GM12892 (cell line): ENCODE measurements around the gene TEX55. TPM values are rescaled to one million over a fixed set of nuclear protein-coding genes. Genes with fewer than 3 reads are reported as not detected.
A peak's percentile ranks its signal among the peaks of the same experiment; 100 is the strongest.
"Not testable (repeated sequence)": the region's sequence is repeated elsewhere in the genome, so short reads cannot be mapped to it uniquely, and the experiment has no call there.

ENCODE experiments used
- DNase-seq: peaks from one replicate; pipeline ENCODE4 v3.0.0; 2011; ENCODE audit not compliant: insufficient read length
- FAIRE-seq: peaks from 2 replicates; lab custom pipeline; 2011; peaks lifted over from hg19 to GRCh38; lab: Jason Lieb, UNC
- POLR2A ChIP-seq: IDR thresholded peaks from 2 replicates; pipeline ENCODE4 v1.6.1; 2011; ENCODE audit warnings: low read depth, low read length, control low read depth
- POLR2AphosphoS5 ChIP-seq: IDR thresholded peaks from 2 replicates; pipeline ENCODE4 v1.6.1; 2011; ENCODE audit warnings: low read depth, low read length, control low read depth
- TAF1 ChIP-seq: IDR thresholded peaks from 2 replicates; pipeline ENCODE4 v1.6.1; 2011; ENCODE audit warnings: low read depth, mild to moderate bottlenecking, control low read depth, low read length, borderline replicate concordance
- polyA plus RNA-seq: library from polyadenylated mRNA; unstranded; fragments of >200 nt; gene quantifications from one replicate; pipeline ENCODE4 v1.2.1, GENCODE V29; 2012; ENCODE audit warnings: missing spikeins, inconsistent platforms; ENCODE audit not compliant: missing spikeins

TEX55 gene
- not detected for polyA plus RNA-seq

- FAIRE-seq (peak; percentile 74), DNase-seq (peak; percentile 19)
- no peak for TF ChIP-seq POLR2A
- no peak for TF ChIP-seq POLR2AphosphoS5
- no peak for TF ChIP-seq TAF1
These were observed at the start of gene TEX55 for GRCh38 chr3:119145500-119146167. TEX55 (plus strand) TSS chr3:119146165; CDS start chr3:119146190, 25 bp downstream.

GRCh38 chr3:119098003-119098402 is 48.0 kb upstream of the TEX55 start:
- no peak for TF ChIP-seq POLR2AphosphoS5
- TF ChIP-seq TAF1: no peak
- DNase-seq (no peak), FAIRE-seq (no peak)

DNA sequence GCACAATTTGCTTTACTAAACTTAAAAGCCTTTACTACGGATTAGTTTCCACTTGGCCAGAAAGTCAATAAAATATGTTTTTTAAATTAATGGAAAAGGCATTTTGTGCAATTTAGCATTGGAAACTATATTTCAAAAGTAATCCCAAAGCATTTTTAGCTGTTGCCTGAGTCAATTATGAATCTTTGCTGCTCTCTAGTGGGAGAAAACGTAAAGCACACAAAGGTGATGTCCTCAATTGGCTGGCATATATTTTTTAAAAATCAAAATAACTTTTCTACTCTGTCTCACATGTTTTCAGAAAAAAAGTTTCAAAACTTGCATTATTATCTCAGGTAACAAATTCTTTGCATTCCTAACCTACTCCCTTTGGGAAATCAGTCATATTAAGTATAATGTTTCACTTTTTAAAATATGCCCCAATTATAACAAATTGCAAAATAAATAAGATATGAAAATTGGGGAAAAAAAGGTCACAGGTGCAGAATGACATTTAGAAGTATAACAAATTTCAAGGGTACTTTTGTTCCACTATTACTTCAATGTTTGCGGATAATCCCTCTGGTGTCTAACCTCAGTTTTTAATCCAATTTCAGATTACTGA is 47.2 kb upstream of the TEX55 start:
- DNase-seq: no peak
- no peak for FAIRE-seq
- TF ChIP-seq POLR2A: no peak
- no peak for TF ChIP-seq POLR2AphosphoS5
- TF ChIP-seq TAF1: no peak

DNA sequence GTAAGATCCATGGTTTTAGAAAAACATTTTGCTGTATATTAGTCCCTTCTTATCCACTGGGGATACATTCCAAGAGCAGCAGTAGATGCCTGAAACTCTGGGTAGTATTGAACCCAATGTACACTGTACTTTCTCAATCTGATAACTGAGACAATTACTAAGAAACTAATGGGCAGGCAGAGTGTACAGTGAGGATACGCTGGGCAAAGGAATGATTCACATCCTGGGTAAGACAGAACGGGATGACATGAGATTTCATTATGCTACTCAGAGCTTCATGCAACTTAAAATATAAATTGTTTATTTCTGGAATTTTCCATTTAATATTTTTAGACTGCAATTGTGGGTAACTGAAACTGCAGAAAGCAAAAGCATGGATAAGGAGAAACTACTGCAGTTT is 46.2 kb upstream of the TEX55 start:
- TF ChIP-seq TAF1 (no peak), POLR2AphosphoS5 (no peak), POLR2A (no peak)
- DNase-seq (no peak), FAIRE-seq (no peak)

DNA sequence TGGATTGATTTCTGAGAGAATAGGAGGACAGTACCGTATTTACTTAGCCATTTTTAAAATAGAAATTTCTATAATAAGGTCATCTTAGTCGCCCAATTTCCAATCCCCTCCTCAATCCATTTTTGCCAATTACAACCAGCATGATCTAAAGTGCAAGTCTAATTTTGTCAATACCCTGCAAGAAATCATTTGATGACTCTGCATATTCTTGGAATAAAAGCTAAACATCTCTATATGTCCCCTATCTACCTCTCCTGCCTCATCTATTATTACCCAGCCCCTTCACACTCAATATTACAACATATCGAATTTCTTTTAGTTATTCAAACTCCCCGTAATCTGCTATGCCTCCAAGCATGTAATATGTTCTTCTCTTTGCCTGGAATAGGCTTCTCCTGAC is 41.9 kb upstream of the TEX55 start:
- DNase-seq (no peak), FAIRE-seq (no peak)
- TF ChIP-seq TAF1: no peak

GRCh38 chr3:119118330-119118729 is 27.6 kb upstream of the TEX55 start:
- FAIRE-seq, DNase-seq: not testable (repeated sequence)

DNA sequence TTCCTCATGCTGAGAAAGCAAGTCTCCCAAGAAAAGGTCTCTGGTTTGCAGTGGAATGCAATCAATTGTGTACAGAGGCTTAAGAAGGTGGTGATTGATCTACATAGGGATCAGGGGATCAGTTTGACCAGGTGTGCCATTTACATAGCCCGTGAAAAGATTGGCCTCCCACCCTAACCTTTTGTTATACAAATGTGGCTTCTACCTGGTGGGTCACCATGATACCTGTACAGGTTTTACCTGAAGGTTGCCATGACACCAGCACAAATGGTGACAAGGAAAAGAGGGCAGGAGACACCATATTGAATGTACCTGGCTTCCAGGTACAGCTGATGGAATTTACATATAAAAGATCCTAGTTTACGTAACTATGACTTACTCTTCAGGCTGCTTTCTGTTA is 25.5 kb upstream of the TEX55 start:
- no peak for FAIRE-seq

GRCh38 chr3:119122350-119122749 is 23.6 kb upstream of the TEX55 start:
- FAIRE-seq (no peak), DNase-seq (no peak)
- TF ChIP-seq POLR2AphosphoS5: no peak
- no peak for TF ChIP-seq TAF1
- no peak for TF ChIP-seq POLR2A

More for the DNA sequence above, 25.5 kb upstream of the TEX55 start:
- no peak for DNase-seq
- TF ChIP-seq TAF1 (no peak), POLR2AphosphoS5 (no peak), POLR2A (no peak)

- FAIRE-seq: no peak
- DNase-seq: no peak
- TF ChIP-seq POLR2A (no peak), POLR2AphosphoS5 (no peak), TAF1 (no peak)
These were observed 20.6 kb upstream of the TEX55 start for GRCh38 chr3:119125342-119125741.

- DNase-seq: no peak
- TF ChIP-seq TAF1: no peak
- TF ChIP-seq POLR2AphosphoS5: no peak
- TF ChIP-seq POLR2A: no peak
- no peak for FAIRE-seq
These were observed 20.0 kb upstream of the TEX55 start for GRCh38 chr3:119125742-119126504.

GRCh38 chr3:119130291-119130690 is 15.7 kb upstream of the TEX55 start:
- not testable (repeated sequence) for DNase-seq, FAIRE-seq

DNA sequence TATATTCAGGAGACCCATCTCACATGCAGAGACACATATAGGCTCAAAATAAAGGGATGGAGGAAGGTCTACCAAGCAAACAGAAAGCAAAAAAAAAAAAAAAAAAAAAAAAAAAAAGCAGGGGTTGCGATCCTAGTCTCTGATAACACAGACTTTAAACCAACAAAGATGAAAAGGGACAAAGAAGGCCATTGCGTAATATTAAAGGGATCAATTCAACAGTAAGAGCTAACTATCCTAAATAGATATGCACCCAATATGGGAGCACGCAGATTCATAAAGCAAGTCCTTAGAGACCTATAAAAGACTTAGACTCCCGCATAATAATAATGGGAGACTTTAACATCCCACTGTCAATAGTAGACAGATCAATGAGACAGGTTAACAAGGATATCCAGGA is 13.7 kb upstream of the TEX55 start:
- not testable (repeated sequence) for FAIRE-seq, DNase-seq

DNA sequence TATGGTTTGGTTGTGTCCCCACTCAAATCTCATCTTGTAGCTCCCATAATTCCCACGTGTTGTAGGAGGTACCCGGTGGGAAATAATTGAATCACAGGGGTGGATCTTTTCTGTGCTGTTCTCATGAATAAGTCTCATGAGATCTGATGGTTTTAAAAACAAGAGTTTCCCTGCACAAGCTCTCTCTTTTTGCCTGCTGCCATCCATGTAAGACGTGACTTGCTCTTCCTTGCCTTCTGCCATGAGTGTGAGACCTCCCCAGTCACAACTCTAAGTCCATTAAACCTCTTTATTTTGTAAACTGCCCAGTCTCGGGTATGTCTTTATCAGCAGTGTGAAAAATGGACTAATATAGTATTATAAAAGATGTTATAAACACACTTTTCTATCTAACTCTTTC is 6.6 kb upstream of the TEX55 start:
- DNase-seq, FAIRE-seq: not testable (repeated sequence)
